ENCODE data around the gene HYAL4.
"Not testable (repeated sequence)": the region's sequence is repeated elsewhere in the genome, so short reads cannot be mapped to it uniquely, and the experiment has no call there.

HYAL4 gene, protein sequence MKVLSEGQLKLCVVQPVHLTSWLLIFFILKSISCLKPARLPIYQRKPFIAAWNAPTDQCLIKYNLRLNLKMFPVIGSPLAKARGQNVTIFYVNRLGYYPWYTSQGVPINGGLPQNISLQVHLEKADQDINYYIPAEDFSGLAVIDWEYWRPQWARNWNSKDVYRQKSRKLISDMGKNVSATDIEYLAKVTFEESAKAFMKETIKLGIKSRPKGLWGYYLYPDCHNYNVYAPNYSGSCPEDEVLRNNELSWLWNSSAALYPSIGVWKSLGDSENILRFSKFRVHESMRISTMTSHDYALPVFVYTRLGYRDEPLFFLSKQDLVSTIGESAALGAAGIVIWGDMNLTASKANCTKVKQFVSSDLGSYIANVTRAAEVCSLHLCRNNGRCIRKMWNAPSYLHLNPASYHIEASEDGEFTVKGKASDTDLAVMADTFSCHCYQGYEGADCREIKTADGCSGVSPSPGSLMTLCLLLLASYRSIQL

GRCh38 chr7:123844712-123845219 is at the start of gene HYAL4:
TSS of gene HYAL4 (plus strand) at chr7:123845169. CDS start at chr7:123868274, 23,105 bp downstream.
- no peak for DNase-seq (ENCODE audit: low read depth)

DNA sequence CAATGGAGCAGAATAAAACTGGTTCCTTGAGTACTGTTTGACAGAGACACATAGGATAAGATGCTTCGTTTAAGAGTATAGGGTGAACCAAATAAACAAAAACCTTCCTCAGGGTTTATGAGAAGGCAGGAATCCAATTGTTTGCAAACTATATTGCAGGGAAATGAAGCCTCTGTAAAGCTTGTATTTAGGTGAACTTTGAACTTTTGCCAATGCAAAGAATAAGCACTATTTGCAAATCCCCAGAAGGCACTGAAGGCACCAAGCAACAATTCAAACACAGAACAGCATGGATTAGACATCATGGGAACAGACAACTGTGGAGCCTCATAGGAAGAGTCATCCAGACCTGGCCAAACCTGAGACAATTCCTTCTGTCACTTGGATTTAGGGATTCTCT is 49.1 kb upstream of the HYAL4 start:
- no peak for DNase-seq (ENCODE audit: low read depth)

GRCh38 chr7:123796568-123796967 is 48.4 kb upstream of the HYAL4 start:
- no peak for DNase-seq (ENCODE audit: low read depth)

DNA sequence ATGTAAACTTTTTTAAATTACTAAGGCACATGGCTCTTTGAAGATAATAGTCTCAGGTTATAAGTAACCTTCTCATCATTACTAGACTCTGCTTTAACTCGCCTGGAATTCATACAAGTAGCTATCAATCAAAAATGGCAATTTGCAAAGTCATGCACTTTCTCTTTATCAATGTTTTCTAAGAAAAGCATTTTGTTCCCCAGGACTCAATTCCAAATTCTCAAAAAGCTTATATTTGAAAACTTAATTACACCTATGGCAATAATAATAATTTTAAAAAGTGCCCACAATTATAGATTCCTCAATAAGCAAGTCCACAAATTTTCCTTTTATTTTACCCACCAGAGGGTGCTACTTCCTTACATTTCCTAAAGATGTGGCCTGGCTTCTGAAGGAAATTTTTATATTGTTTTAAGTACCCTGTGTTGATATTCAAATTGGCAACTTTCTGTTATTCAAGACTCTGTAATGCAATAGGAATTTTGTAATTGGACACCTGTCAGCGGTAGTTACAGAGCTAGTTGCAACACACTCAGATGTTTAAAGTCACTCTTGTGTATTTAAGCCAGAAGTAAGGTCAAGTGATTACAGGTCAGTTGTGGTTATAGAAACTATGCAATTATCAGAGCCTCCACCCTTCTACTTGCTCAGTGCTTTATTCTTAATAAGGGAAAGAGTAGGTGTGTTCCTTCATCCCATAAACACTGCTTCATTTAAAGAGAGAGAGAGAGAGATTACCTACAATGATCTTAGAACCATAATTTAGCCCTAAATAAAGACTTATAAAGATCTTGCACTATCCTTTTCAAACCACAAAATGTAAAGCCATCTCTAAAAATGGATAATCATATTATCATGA is 47.1 kb upstream of the HYAL4 start:
- no peak for DNase-seq (ENCODE audit: low read depth)

DNA sequence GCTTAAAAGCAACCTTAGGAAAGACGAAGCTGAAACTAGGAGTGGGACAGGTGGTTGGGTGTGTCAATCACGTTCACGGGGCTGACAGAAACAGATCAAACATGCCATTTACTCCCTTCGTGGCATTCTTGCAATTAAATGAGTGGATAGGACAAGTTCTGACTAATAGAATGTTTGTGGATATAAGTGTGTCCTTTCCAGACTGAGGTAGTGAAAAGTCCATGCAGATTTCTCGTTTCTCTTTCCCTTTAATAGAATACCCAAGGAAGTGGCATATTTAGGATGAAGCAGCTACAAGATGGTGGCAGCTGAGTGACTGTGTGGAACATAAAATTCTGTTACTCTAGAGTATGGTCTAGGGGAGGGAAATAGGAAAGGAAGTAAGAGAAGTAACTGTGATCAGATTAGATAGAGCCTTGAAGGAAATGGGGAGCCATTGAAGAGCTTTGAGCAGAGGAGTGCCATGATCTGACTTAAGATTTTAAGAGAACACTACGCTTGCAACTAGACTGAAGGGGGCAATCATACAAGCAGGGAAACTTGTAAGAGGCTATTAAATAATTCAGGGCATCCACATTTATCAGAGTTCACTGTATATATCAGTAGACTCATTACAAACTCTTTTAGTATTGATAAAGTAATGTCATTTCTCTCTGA is 46.3 kb upstream of the HYAL4 start:
- no peak for DNase-seq (ENCODE audit: low read depth)

- DNase-seq (ENCODE audit: low read depth) = no peak
Measured at GRCh38 chr7:123802249-123802648, 42.7 kb upstream of the HYAL4 start.

GRCh38 chr7:123805287-123805686 is 39.7 kb upstream of the HYAL4 start:
- DNase-seq (ENCODE audit: low read depth) = no peak

GRCh38 chr7:123809471-123809870 is 35.5 kb upstream of the HYAL4 start:
- no peak for DNase-seq (ENCODE audit: low read depth)

- DNase-seq (ENCODE audit: low read depth) = no peak
Measured at GRCh38 chr7:123811056-123811455, 33.9 kb upstream of the HYAL4 start.

DNA sequence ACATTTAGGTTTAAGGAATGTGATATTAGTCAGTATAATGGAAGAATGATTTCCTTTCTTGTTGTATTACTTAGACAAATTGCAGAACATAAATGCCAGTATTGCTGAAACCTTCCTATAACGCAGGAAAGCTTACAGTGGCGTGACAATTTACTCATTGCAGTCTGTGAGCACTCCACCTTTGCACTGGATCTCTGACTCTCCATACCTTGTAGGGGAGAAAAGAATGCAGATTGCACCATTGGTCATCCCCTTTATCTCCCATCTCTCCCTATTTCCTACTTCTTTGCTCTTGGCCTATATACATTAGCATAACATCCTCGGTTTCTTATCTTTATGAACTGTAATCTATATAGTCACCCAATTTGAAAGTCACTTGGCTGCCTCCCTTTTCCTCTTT is 28.1 kb upstream of the HYAL4 start:
- no peak for DNase-seq (ENCODE audit: low read depth)

- DNase-seq (ENCODE audit: low read depth) = no peak
Measured at GRCh38 chr7:123819001-123819400, 26.0 kb upstream of the HYAL4 start.

- DNase-seq (ENCODE audit: low read depth) = not testable (repeated sequence)
Measured at GRCh38 chr7:123819795-123820194, 25.2 kb upstream of the HYAL4 start.

GRCh38 chr7:123820864-123821263 is 24.1 kb upstream of the HYAL4 start:
- DNase-seq (ENCODE audit: low read depth) = no peak

- DNase-seq (ENCODE audit: low read depth) = no peak
Measured at GRCh38 chr7:123821320-123821719, 23.6 kb upstream of the HYAL4 start.

DNA sequence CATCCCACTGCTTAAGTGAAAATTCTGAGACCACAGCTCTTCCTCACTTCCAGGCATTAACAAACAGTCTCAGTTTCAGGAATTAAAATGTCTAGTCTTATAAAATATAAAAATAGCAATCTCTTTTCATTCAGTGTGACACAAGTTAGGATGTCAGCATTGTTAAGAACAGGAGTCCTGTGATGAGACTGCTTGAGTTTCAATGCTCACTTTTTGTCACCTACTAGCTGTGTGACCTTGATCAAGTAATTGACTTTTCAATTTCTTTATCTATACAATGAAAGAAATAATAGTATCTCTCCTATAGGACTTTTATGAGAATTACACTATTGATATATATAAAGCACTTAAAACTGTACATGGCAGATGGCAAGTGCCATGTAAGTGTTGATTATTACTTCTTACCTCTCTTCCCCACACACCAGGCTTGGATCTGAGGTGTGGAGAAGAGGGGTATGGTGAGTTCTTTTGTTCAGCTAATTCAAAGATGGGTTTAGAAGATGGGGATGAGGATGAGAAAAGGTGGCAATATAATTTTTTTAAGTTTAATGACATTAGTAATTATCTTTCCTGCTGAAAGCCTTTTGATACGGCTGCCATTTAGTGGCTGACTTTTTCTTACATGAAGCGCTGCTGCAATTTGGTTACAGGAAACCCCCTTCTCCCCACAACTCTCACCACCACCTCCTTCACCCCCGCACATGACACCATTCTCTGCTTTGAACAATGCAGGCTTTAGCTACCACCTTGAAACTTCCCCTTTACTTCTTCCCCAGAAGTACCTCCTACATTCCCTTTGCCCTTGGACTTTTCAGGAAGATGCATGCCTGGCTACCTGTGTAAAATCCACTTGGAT is 20.8 kb upstream of the HYAL4 start:
- DNase-seq (ENCODE audit: low read depth) = no peak

- no peak for DNase-seq (ENCODE audit: low read depth)
Measured at GRCh38 chr7:123824754-123825067, 20.3 kb upstream of the HYAL4 start.

- no peak for DNase-seq (ENCODE audit: low read depth)
Measured at GRCh38 chr7:123828805-123829204, 16.2 kb upstream of the HYAL4 start.

GRCh38 chr7:123836656-123837055 is 8.3 kb upstream of the HYAL4 start:
- DNase-seq (ENCODE audit: low read depth) = no peak

GRCh38 chr7:123839106-123839505 is 5.9 kb upstream of the HYAL4 start:
- DNase-seq (ENCODE audit: low read depth) = not testable (repeated sequence)

GRCh38 chr7:123844142-123844541 is 827 bp upstream of the HYAL4 start:
- not testable (repeated sequence) for DNase-seq (ENCODE audit: low read depth)

DNA sequence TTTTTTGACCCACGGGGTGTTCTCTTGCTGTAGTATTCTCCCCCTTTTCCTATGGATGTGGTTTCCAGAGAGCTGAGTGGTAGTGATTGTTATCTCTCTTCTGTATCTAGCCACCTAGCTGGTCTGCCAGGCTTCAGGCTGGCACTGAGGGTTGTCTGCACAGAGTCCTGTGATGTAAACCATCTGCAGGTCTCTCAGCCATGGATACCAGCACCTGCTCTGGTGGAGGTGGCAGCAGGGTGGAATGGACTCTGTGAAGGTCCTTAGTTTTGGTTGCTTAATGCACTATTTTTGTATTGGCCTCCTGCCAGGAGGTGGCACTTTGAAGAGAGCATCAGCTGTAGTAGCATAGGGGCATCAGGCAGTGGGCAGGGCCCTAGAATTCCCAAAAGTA is 851 bp downstream of the HYAL4 start:
- DNase-seq (ENCODE audit: low read depth) = no peak

Data from stimulated activated CD8-positive, alpha-beta memory T cell treated with anti-CD3 and anti-CD28 coated beads, Interleukin-12 subunit alpha, Interleukin-12 subunit beta, amount 100 ng/mL, for 1 hour (primary cell).